HL-60/S4 (cell line): ENCODE measurements around the gene CTNNAL1.

Experiments used
- in situ Hi-C: fragments of 300-500 bp; cut with MboI; formaldehyde crosslinking; loops from 2 replicates; pipeline ENCODE4 v1.14.3; 2022; ENCODE audit warnings: low sequenced_read_pairs

Gene CTNNAL1

GRCh38 chr9:109030426-109030825, 17.1 kb upstream of the CTNNAL1 start:
- in situ Hi-C loops: no loop called here

GRCh38 chr9:109028457-109028856, 15.2 kb upstream of the CTNNAL1 start:
- in situ Hi-C loops: no loop called here

- in situ Hi-C loops: no loop called here
Measured at GRCh38 chr9:109027176-109027575, 13.9 kb upstream of the CTNNAL1 start.

GRCh38 chr9:109026306-109026705, 13.0 kb upstream of the CTNNAL1 start:
- in situ Hi-C loops: no loop called here

GRCh38 chr9:109022873-109023272, 9.6 kb upstream of the CTNNAL1 start:
- in situ Hi-C loops: no loop called here

- in situ Hi-C loops: no loop called here
Measured at GRCh38 chr9:109020581-109021511, 7.5 kb upstream of the CTNNAL1 start.

GRCh38 chr9:109020113-109020512, 6.8 kb upstream of the CTNNAL1 start:
- in situ Hi-C loops: no loop called here

GRCh38 chr9:109019420-109019819, 6.1 kb upstream of the CTNNAL1 start:
- in situ Hi-C loops: no loop called here

- in situ Hi-C loops: no loop called here
Measured at GRCh38 chr9:109017493-109017892, 4.2 kb upstream of the CTNNAL1 start.

- in situ Hi-C loops: no loop called here
Measured at GRCh38 chr9:109017061-109017460, 3.8 kb upstream of the CTNNAL1 start.

GRCh38 chr9:109016132-109016531, 2.8 kb upstream of the CTNNAL1 start:
- in situ Hi-C loops: no loop called here

- in situ Hi-C loops: no loop called here
Measured at GRCh38 chr9:109014608-109015280, 1.4 kb upstream of the CTNNAL1 start.

- in situ Hi-C loops: no loop called here
Measured at GRCh38 chr9:109013679-109014607, 644 bp upstream of the CTNNAL1 start.

- in situ Hi-C loops: no loop called here
Measured at GRCh38 chr9:109012009-109012875, 1.1 kb downstream of the CTNNAL1 start.

- in situ Hi-C loops: no loop called here
Measured at GRCh38 chr9:109011231-109011671, 2.0 kb downstream of the CTNNAL1 start.

- in situ Hi-C loops: no loop called here
Measured at GRCh38 chr9:109010746-109011145, 2.6 kb downstream of the CTNNAL1 start.

GRCh38 chr9:109005678-109006077, 7.6 kb downstream of the CTNNAL1 start:
- in situ Hi-C loops: no loop called here

GRCh38 chr9:109003116-109003515, 10.2 kb downstream of the CTNNAL1 start:
- in situ Hi-C loops: no loop called here

- in situ Hi-C loops: no loop called here
Measured at GRCh38 chr9:109002141-109002540, 11.2 kb downstream of the CTNNAL1 start.

- in situ Hi-C loops: no loop called here
Measured at GRCh38 chr9:109001275-109001676, 12.0 kb downstream of the CTNNAL1 start.
